ENCODE results near the gene LHX6. TPM values are rescaled to one million over a fixed set of nuclear protein-coding genes. Genes with fewer than 3 reads are reported as not detected.
A peak's percentile ranks its signal among the peaks of the same experiment; 100 is the strongest.

Gene LHX6
- total RNA-seq, 1 donor from 2014 or later: 8.1 TPM

DNA sequence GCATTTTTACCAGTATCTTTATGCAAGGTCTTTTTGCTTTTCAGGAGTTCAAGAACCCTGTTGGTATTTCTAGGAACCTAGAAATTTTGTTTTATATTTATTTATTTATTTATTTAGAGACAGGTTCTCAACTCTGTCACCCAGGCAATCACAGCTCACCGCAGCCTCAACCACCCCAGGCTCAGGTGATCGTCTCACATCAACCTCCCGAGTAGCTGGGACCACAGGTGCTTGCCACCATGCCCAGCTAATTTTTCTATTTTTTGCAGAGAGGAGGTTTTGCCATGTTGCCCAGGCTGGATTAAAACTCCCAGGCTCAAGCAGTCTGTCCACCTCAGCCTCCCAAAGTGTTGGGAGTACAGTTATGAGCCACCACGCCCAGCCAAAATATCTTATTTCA lies 32.9 kb downstream of the LHX6 start:
- intact Hi-C loops (cut with DNase I): no loop called here
- ATAC-seq: no peak
- peaks cover 10% of the 10 kb centered on the region for H3K27me3 ChIP-seq (ENCODE audit: low read depth)
- TF ChIP-seq, protein P1, sequence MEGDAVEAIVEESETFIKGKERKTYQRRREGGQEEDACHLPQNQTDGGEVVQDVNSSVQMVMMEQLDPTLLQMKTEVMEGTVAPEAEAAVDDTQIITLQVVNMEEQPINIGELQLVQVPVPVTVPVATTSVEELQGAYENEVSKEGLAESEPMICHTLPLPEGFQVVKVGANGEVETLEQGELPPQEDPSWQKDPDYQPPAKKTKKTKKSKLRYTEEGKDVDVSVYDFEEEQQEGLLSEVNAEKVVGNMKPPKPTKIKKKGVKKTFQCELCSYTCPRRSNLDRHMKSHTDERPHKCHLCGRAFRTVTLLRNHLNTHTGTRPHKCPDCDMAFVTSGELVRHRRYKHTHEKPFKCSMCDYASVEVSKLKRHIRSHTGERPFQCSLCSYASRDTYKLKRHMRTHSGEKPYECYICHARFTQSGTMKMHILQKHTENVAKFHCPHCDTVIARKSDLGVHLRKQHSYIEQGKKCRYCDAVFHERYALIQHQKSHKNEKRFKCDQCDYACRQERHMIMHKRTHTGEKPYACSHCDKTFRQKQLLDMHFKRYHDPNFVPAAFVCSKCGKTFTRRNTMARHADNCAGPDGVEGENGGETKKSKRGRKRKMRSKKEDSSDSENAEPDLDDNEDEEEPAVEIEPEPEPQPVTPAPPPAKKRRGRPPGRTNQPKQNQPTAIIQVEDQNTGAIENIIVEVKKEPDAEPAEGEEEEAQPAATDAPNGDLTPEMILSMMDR (IDR thresholded peaks at IDR 0.05): no peak
- no peaks in the 10 kb centered on the region for H3K9me3 ChIP-seq
- no peak overlapping the region for H3K27ac ChIP-seq
- no peaks in the 10 kb centered on the region for H3K4me1 ChIP-seq
- H3K4me3 ChIP-seq: no peak overlapping the region
- DNase-seq: no peak
- H3K36me3 ChIP-seq: no peaks in the 10 kb centered on the region

DNA sequence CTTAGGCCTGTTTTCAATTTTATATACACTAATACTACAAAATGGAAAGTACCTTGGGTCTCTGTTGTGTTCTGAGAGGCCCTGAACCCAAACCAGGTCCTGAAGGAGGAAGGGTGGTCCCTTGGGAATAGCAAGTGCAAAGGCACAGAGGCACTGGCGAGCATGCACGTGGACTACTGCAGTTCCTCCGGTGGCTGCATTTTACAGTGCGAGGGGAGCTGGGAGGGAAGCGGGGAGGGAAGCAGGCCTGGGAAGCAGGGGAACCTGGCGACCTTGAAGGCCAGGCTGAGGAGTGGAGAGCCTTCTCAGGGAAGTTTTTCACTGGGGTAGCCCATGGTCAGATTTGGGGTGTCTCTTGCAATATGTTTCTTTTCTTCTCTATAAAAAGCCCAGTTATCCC lies 35.1 kb downstream of the LHX6 start:
- ATAC-seq (no peak), DNase-seq (no peak)
- Histone ChIP-seq H3K9me3 (no peaks in the 10 kb centered on the region), H3K4me3 (no peak overlapping the region), H3K27me3 (ENCODE audit: low read depth) (peaks cover 10% of the 10 kb centered on the region), H3K36me3 (no peaks in the 10 kb centered on the region), H3K4me1 (no peaks in the 10 kb centered on the region), H3K27ac (no peak overlapping the region)
- TF ChIP-seq, protein P1 (IDR thresholded peaks at IDR 0.05): no peak
- intact Hi-C loops (cut with DNase I): no loop called here

DNA sequence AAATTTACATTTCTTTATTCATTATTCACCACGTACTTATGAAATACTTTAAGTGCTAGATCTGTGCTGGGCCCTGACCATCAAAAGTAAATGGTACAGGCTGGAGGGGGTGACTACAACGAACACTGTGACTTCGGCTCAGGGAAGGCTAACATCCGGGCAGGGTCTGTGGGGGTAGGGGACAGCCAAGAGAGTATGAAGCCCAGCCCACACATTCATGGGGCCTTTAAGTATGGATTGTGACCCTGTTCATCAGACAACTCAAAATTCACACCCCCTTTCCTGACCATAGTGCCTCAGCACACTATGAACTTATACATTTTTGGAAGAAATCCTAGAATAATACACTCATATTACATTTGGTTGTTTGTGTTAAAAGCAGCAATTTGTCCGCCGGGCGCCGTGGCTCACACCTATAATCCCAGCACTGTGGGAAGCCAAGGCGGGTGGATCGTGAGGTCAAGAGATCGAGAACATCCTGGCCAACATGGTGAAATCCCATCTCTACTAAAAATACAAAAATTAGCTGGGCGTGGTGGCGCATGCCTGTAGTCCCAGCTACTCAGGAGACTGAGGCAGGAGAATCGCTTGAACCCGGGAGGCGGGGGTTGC lies 35.7 kb downstream of the LHX6 start:
- DNase-seq: no peak
- Histone ChIP-seq H3K4me1 (no peaks in the 10 kb centered on the region), H3K27ac (no peak overlapping the region)

DNA sequence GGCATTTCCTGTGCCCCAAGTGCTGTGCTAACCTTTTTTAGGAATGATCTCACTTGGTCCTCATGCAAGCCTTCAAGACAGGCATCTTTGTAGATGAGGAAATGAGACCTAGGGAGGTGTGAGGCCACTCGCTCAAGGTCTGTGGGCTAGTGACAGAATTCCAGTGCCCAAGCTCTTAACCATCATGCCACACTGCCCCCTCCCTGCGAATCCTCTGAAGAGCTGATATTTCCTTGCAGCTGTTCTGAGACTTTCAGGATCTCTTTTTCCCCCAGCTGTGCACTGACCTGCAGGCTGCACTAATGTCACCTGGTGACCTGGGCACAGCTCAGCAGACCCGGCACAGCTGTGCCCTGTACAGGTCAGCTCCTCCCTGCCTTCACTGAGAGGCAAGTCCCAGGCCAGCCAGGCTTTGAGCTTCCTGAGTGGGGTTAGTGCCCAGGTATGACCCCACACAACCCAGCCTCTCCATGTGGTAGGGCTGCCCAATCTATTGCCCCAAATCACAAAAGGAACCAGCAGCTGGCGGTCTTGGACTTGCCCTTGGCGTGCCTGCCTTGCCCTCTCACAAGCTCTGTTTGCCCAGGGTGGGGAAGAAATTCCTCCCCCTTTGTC lies 36.4 kb downstream of the LHX6 start:
- Histone ChIP-seq H3K9me3 (no peaks in the 10 kb centered on the region), H3K27me3 (ENCODE audit: low read depth) (no peaks in the 10 kb centered on the region), H3K4me1 (no peaks in the 10 kb centered on the region), H3K27ac (no peak overlapping the region), H3K36me3 (no peaks in the 10 kb centered on the region), H3K4me3 (no peak overlapping the region)
- DNase-seq: no peak
- ATAC-seq: peak in 1 of 2 donors; percentile 55
- TF ChIP-seq, protein P1 (IDR thresholded peaks at IDR 0.05): no peak
- intact Hi-C loops (cut with DNase I): no loop called here

More for the DNA sequence above, 35.7 kb downstream of the LHX6 start:
- Histone ChIP-seq H3K27me3 (ENCODE audit: low read depth) (peaks cover 5% of the 10 kb centered on the region), H3K36me3 (no peaks in the 10 kb centered on the region), H3K9me3 (no peaks in the 10 kb centered on the region), H3K4me3 (no peak overlapping the region)
- ATAC-seq: peak in 1 of 2 donors; percentile 6
- intact Hi-C loops (cut with DNase I): no loop called here
- TF ChIP-seq, protein P1 (IDR thresholded peaks at IDR 0.05): no peak

DNA sequence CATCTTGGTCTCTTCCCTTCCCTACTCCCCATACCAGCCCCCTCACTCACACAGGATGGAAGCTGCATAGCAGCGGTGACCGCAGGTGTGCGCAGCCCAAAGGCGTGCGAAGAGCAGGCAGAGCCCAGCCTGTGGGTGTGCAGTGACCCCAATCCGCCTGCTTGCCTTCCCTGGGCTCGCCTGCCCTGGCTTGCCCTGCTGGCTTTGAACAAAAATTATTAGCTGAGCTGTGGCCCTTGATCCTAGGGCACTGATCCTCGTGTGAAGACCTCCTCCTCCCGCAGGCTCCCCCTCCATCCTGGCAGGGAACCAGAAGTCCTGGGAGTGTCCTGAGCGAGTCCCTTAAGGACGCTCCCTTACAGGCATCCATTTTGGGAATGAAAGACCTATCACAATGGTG lies 37.2 kb downstream of the LHX6 start:
- H3K36me3 ChIP-seq: no peaks in the 10 kb centered on the region
- intact Hi-C loops (cut with DNase I): no loop called here
- TF ChIP-seq, protein P1 (IDR thresholded peaks at IDR 0.05): no peak
- no peak for DNase-seq
- peak in 1 of 2 donors; percentile 5 for ATAC-seq
- no peaks in the 10 kb centered on the region for H3K9me3 ChIP-seq
- no peaks in the 10 kb centered on the region for H3K4me1 ChIP-seq
- H3K27ac ChIP-seq: no peak overlapping the region
- H3K27me3 ChIP-seq (ENCODE audit: low read depth): no peaks in the 10 kb centered on the region
- no peak overlapping the region for H3K4me3 ChIP-seq
